ENCODE results near the gene ADAP2. TPM values are rescaled to one million over a fixed set of nuclear protein-coding genes. Genes with fewer than 3 reads are reported as not detected.
"Not testable (repeated sequence)": the region's sequence is repeated elsewhere in the genome, so short reads cannot be mapped to it uniquely, and the experiment has no call there.

The ADAP2 gene
- polyA plus RNA-seq, 1 experiment = 0.42 TPM

DNA sequence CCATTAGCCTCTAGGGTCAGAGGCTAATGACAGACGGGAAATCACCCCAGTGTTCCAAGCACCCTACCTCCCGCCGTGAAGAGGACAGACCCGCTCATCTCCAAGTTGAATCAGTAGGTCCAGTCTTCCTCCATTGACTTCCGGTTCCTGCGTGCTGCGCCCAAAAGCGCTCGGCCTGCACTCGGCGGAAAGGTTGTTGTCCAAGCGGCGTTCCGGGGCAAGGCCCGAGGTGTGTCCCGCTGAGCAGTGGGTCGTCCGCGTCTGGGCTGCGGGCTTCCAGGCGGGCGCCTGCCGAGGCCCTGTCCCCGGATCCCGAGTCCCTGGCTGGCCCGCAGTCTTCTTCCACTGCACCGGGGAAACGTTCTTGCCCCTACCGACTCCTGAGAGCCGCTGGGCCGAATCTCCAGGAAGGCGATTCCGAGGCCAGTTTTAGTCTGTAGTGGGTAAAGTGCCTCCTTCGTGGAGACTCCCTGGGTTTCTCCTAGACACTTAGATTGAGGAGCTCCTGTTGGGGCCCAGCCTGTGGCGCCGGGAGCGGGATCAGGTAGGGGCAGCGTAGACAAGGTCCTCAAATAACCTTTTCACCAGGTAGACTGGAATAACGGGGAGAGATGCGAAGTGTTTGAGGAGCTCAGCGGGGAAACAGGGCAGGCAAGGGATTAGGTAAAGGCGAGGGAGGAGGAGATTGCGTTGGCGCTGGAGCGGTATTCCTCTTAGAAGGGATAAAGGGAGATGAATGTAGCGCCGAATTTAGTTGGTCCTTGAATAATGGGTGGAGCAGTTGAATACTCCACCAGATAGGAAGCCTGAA lies 15.4 kb upstream of the ADAP2 start, which contains the start of gene TEFM:
TSS of gene TEFM (minus strand) at position 138 of the 811 bp plus-strand sequence. CDS start at position 98, 40 bp downstream.
- peak; percentile 50 for DNase-seq (ENCODE audit: low read depth)
- Histone ChIP-seq H3K4me3 (ENCODE audit: low read depth, low read length) (peak within 1 kb of the TSS; percentile 53), H3K27me3 (ENCODE audit: control insufficient read depth, insufficient read depth, low read length) (no peaks in the 10 kb centered on the region), H3K36me3 (ENCODE audit: control insufficient read depth, insufficient read depth, low read length) (no peaks in the 10 kb centered on the region; the same call in 1 of the 2 replicates)
- ChIA-PET CTCF (interaction anchor here (0.9 to 1.5 kb wide), 2 partner anchors 12 to 14 kb away, joined by 3 read pairs; no protein-coding TSS in a partner anchor), POLR2A (no interaction called here)
- TF ChIP-seq, protein P1, sequence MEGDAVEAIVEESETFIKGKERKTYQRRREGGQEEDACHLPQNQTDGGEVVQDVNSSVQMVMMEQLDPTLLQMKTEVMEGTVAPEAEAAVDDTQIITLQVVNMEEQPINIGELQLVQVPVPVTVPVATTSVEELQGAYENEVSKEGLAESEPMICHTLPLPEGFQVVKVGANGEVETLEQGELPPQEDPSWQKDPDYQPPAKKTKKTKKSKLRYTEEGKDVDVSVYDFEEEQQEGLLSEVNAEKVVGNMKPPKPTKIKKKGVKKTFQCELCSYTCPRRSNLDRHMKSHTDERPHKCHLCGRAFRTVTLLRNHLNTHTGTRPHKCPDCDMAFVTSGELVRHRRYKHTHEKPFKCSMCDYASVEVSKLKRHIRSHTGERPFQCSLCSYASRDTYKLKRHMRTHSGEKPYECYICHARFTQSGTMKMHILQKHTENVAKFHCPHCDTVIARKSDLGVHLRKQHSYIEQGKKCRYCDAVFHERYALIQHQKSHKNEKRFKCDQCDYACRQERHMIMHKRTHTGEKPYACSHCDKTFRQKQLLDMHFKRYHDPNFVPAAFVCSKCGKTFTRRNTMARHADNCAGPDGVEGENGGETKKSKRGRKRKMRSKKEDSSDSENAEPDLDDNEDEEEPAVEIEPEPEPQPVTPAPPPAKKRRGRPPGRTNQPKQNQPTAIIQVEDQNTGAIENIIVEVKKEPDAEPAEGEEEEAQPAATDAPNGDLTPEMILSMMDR (IDR thresholded peaks at IDR 0.05; ENCODE audit: insufficient read depth, low read depth, low read length) = no peak

DNA sequence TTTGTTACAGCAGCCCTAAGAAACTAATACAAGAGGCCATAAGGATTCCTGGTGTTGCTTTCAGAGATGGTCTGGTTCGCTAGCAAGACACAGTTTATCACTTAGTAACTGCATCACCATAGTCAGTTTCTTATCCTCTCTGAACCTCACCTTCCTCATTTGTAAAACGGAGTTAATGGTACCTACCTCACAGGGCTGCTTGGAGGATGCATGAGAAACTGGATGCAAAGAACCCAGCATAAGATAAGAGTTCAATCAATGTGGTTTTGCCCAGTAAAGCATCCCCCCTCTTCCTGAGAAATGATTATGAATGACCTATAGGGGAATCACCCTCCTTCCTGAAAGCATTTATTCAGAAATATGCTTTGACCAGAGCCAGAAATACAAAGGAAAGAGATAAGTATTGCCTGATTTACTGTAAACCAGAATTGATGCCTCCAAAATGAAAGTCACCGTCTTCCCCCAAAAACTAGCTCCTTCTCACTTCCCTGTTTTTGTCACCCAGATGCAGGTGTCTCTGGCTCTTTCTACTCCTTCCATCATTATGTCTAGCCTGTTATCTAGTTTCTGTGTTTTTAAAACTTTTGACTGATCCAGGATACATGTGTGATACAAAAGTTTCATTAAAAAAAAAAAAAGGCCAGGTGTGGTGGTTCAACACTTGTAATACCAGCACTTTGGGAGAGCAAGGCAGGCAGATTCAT lies 12.9 kb upstream of the ADAP2 start:
- ChIA-PET CTCF (no interaction called here), POLR2A (no interaction called here)
- no peak for DNase-seq (ENCODE audit: low read depth)
- no peak overlapping the region for H3K4me3 ChIP-seq (ENCODE audit: low read depth, low read length)
- H3K36me3 ChIP-seq (ENCODE audit: control insufficient read depth, insufficient read depth, low read length) = no peaks in the 10 kb centered on the region; the same call in 1 of the 2 replicates
- TF ChIP-seq, protein P1 (IDR thresholded peaks at IDR 0.05; ENCODE audit: insufficient read depth, low read depth, low read length) = no peak
- H3K27me3 ChIP-seq (ENCODE audit: control insufficient read depth, insufficient read depth, low read length) = no peaks in the 10 kb centered on the region

DNA sequence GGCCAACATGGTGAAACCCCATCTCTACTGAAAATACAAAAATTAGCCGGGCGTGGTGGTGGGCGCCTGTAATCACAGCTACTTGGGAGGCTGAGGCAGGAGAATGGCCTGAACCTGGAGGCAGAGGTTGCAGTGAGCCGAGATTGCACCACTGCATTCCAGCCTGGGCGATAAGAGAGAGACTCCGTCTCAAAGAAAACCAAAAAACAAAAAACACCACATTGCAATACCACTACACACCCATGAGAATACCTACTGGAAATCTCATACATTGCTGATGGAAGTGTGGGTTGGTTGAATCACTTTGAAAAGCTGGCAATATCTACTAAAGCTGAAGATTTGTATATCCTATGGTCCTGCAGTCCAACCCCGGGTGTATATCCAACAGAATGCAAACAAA lies 11.6 kb upstream of the ADAP2 start:
- DNase-seq (ENCODE audit: low read depth); H3K27me3 ChIP-seq (ENCODE audit: control insufficient read depth, insufficient read depth, low read length); POLR2A ChIA-PET; H3K4me3 ChIP-seq (ENCODE audit: low read depth, low read length); H3K36me3 ChIP-seq (ENCODE audit: control insufficient read depth, insufficient read depth, low read length): not testable (repeated sequence)
- CTCF ChIA-PET = interaction anchor here (0.7 kb wide), 1 partner anchor 34 kb away, joined by 3 read pairs; no protein-coding TSS in a partner anchor

DNA sequence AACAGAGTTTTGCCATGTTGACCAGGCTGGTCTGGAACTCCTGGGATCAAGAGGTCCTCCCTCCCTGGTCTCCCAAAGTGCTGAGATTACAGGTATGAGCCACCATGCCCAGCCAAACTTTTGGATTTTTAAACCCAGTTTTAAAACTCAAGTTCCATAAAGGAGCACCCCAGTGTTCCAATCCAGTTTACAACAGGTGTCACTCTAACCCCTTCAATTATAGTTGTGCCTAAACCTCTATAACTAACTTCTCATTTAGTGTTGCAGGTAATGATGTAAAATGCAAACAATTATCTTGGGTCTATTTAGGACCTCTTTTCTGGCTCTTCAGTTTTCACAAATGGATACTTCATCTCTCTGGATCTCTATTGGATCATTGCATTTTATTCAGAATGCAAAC lies 7.8 kb upstream of the ADAP2 start:
- DNase-seq (ENCODE audit: low read depth) = no peak
- Histone ChIP-seq H3K36me3 (ENCODE audit: control insufficient read depth, insufficient read depth, low read length) (no peaks in the 10 kb centered on the region), H3K27me3 (ENCODE audit: control insufficient read depth, insufficient read depth, low read length) (peaks cover 2% of the 10 kb centered on the region; the same call in 1 of the 2 replicates), H3K4me3 (ENCODE audit: low read depth, low read length) (no peak overlapping the region)
- ChIA-PET POLR2A (no interaction called here), CTCF (no interaction called here)
- TF ChIP-seq, protein P1 (IDR thresholded peaks at IDR 0.05; ENCODE audit: insufficient read depth, low read depth, low read length) = no peak

DNA sequence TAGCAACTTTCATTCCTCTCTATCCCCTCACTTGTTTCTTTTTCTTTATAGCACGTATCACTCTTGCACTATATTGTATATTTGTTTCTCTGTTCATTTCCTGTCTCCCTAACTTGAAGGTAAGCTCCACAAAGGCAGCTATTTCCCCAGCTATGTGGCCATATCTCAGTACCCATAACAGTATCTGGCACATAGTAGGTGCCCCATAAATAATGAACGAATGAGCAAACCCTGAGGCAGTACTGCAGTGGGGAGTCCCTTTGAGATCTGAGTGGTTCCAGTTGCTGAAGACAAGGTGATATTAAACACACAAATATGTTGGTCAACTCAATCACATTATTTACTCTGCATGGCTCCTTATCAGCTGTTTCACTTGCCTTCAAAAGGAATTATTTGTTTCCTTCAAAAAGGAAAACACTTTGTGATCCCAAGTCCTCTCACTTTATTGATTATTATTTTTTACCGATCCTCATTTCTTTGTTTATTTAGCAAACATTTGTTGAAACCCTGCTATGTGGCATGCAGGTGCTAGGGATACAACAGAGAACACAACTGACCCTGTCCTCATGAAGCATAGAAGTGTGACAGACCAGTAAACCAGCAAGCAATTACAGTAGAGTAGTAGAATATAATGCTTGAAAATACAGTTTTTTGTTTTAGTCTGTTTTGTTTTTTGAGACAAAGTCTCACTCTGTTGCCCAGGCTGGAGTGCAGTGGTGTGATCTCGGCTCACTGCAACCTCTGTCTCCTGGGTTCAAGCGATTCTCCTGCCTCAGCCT lies 5.7 kb upstream of the ADAP2 start:
- Histone ChIP-seq H3K4me3 (ENCODE audit: low read depth, low read length) (no peak overlapping the region), H3K27me3 (ENCODE audit: control insufficient read depth, insufficient read depth, low read length) (peaks cover 2% of the 10 kb centered on the region), H3K36me3 (ENCODE audit: control insufficient read depth, insufficient read depth, low read length) (no peaks in the 10 kb centered on the region)
- POLR2A ChIA-PET = no interaction called here
- CTCF ChIA-PET = interaction anchor here (1.1 kb wide), 1 partner anchor 14 kb away, joined by 3 read pairs; no protein-coding TSS in a partner anchor
- TF ChIP-seq, protein P1 (IDR thresholded peaks at IDR 0.05; ENCODE audit: insufficient read depth, low read depth, low read length) = no peak
- no peak for DNase-seq (ENCODE audit: low read depth)

All from BJ (cell line).